ENCODE results near the gene VSTM4.

Gene VSTM4

DNA sequence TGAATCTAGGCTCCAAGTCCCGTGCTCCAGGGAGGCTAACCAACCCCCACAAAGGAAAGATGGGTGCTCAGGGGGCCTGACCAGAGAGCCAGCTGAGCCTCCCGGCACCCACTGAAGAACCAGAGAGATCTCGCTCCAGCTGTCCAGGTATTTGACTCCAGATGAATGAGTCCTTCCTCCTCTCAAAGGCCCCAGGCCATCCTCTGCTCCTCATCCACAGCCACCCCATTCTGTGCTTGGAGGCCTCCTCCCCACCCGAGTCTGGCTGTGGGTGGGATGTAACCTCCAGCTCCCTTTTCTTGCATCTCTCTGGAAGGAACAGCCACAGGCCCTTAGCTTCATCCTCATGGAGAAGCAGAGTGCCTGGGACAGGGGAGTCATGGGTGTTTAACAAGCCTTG lies 44.6 kb downstream of the VSTM4 start:
- DNase-seq (ENCODE audit: low read depth in 2 of 2): no peak

DNA sequence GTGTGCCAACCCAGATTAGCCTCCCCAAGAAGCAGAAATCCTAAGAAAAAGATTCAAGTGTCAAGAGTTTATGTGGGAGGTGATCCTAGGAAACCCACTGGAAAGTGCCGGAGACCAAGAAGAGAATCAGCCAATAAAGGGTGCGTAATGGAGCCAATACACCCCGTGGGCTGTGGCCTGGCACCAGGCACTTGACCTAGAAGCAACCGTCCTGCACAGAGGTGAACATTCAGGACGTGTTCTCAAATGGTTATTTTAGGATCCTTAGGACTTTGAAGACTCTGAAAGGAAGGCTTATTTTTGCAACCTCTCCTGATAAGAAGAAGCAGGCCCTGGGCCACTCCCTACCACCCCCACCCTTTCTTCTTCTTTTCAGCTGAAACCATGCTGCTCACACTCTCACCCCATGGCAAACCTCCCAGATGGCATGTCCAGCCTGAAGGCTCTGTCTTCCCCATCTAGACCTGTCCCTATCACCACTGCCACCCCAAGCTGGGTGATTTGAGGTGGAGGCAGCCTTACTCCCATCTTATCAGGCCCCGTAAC lies 46.6 kb downstream of the VSTM4 start:
- DNase-seq (ENCODE audit: low read depth in 2 of 2): no peak

DNA sequence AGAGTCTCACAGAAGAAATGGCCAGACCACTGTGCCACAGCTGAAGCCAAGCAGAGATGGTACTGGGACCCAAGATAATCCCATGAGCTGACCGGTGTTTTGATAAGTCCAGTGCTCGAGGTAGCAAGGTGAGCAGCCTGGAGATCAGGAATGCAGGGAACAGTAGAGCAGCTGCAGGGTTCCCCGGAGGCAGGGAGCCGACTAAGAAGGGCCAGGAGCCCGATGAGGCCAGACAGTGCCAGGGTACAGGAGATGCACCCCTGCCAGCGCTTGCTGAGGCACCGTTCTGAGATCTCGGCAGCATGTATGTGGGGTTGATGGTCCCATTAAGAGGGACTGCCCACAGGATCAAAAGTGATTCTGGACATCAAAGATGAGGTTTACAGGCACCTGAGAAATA lies 47.1 kb downstream of the VSTM4 start:
- no peak for DNase-seq (ENCODE audit: low read depth in 2 of 2)

DNA sequence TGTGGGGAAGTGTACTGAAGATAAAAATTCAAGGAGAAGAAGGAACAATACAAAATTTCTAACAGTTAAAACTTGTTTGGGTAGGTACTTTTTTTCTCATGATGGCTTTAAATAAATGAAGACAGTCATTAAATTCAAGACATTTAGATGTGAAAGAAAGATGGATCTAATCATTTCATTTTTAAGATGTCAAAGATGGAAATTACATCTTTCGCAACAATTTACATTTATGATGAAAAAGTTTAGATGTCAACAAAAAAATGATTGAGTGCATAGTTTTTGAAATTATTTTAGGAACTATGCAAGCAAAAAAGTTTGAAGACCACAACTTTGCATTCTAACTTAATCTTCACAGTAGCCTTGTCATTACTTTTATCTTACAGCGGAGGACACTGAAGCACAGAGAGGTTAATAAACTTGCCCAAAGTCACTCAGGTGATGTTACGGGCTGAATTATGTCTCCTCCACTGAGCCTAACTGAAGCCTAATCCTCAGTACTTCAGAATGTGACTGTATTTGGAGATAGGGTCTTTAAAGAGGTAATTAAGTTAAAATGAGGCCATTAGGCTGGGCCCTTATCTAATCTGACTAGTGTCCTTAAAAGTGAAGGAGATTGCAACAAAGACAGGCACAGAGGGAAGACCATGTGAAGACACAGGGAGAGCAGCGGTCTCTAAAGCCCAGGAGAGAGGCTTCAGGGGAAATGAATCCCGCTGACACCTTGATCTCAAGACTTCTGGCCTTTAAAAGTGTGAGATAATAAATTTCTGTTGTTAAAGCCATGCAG lies 48.2 kb downstream of the VSTM4 start:
- DNase-seq (ENCODE audit: low read depth in 2 of 2): no peak

DNA sequence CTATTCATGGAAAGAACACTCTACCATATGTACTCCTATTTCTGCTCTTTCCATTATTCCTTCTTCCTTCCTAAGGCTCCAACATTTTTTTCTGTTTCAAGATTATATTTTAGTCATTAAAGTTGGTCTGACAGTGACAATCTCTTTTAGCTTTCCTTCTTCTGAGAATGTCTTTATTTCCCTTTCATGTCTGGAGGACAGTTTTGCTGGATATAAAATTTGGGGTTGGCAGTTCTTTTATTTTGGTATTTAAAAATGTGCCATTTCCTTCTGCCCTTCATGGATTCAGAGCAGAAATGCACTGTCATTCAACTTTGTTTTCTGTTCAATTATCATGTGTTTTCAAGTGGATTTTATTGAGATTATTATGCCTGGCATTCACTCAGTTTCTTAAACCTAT lies 53.1 kb downstream of the VSTM4 start:
- no peak for DNase-seq (ENCODE audit: low read depth in 2 of 2)

DNA sequence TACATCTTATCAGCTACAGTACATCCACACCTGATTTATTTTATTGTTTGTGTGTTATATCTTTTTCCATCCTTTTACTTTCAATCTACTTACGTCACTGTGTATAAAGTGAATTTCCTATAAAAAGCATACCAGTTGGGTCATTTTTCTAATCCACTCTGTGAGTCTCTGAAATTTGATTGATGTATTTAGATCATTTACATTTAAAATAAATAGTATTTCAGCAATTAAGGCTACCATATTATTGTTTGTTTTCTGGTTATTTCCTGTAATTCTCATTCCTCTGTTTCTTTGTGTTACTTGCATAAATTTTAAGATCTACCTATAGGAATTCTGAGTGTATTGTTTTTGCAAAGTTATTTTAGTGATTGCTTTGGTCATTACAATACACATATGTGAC lies 53.7 kb downstream of the VSTM4 start:
- DNase-seq (ENCODE audit: low read depth in 2 of 2): no peak

DNA sequence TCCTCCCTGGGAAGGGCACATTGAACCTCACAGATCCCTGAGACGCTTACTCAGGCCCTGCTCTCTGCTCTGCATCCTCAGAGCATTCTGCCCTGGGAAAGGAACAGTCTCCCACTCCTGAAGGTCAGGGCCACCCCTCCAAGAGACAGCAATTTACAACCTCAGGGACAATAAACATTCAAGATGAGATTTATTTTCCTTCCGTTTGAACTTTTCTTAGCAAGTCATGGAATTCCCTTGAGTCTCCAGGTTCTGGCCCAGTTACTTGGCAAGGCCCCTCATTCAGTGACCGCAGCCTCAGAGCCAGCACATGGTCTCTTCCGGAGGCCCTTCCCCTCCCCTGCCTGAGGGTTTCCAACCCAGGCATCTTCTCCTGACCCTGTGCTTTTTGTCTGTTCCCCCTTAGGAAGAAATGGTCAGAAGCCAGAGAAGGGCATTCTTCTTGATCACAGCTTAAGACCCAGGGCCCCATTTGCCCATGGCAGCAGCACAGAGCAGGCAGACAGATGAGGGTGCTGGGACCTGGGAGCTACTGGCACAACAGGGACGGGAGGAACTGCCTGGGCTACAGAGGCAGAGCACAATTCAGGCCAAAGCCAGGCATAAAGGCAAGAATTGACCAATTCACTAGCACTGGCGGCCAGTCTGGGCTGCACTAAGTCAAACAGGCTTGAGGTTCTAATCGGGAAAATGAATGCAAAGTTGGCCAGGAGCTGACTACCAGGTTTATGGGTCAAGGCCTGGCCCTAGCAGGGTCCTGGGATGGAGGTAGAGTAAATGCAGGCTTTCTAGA lies 56.7 kb downstream of the VSTM4 start:
- no peak for DNase-seq (ENCODE audit: low read depth in 2 of 2)

DNA sequence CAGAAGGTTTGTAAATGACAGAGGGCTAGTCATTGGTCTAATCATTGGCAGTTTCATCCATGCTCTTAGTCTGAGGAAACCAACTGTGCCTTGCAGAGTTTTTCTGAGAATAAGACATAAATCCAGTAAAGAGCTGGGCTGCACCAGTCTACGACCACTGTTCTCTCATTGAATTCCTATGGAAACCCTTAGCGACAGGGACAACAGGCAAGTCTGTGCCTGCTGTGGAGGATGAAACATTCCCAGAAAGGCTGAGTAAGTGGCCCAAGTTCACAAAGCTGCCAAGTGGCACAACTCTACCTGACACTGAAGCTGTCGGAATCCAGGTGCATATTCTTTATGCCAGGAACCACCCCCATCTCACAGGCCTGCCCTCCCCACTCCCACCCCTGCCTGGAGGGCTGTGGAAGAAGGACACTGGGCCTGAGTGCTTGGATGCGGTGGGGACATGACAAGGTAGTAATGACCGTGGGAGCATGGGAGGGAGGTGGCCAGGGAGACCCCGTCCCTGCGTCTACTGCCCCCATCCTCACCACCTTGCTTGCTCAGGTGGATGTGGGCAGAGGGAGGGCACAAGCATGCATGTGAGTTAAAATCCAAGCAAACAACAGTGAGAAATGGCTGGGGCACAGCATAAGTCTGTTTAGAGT lies 58.0 kb downstream of the VSTM4 start:
- no peak for DNase-seq (ENCODE audit: low read depth in 2 of 2)

DNA sequence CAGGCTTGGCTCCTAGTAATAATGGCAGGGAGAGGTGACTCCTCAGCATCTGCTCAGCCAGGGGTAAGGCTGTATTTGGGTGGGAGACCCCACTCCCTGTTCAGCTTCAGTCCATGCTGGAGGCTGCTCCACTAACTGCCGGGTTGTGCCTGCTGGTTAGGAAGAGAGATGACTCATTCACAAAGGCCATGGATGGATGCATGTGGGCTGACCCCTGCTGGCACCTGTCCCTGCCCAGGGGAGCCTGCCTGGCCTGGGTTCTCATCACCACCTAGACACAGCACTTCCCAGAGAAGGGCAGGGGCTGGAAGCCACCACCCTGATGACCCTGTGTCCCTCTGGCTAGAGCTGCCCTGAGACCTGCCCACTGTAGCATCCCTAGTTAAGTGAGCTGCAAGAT lies 59.0 kb downstream of the VSTM4 start:
- DNase-seq (ENCODE audit: low read depth in 2 of 2): no peak

DNA sequence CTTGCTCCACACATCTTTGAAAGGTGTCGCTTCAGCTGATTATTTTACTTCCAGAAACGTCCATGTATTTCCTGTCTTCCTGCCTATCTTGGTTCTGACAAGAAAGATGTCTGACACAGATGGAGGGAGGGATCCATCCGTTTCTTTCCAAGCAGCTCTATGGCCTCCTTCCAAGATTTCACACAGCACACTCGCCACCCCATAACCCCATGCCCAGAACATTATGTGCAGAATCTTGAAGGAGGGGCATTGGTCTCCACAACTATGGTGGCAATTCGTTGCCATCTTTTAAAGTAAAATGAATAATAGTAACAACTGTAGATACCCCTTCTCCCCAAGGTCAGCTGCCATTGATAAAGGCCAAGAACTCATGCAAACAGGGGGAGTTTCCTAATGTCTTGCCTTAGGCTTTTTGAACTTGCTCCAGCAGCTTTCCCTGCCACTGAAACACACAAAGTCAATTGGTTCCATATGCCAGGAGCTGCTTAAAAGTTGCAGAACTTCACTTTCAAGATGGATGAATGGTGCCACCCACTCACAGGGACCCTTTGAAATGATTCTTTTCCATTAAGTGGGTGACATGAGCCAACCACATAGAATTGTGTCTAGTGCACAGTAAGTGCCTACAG lies 60.0 kb downstream of the VSTM4 start:
- DNase-seq (ENCODE audit: low read depth in 2 of 2): no peak

DNA sequence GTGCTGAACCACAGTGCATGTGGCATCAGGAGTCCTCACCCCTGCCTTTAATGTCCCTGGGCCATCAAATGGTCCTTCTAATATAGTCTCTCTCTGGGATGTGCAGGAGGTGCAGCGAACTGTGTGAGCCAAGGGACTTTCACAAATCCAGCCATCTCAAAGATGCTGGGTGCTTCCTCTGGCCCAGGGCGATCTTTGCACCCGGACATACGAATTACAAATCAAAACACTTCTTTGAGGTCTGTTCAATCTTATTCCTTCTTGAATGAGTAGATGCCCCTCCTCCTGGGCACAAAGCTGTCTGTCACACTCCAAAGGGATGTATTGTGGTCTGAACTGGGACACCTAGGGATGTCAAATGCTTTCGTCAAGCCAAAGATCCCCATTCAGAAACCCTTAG lies 60.6 kb downstream of the VSTM4 start:
- DNase-seq (ENCODE audit: low read depth in 2 of 2): no peak

DNA sequence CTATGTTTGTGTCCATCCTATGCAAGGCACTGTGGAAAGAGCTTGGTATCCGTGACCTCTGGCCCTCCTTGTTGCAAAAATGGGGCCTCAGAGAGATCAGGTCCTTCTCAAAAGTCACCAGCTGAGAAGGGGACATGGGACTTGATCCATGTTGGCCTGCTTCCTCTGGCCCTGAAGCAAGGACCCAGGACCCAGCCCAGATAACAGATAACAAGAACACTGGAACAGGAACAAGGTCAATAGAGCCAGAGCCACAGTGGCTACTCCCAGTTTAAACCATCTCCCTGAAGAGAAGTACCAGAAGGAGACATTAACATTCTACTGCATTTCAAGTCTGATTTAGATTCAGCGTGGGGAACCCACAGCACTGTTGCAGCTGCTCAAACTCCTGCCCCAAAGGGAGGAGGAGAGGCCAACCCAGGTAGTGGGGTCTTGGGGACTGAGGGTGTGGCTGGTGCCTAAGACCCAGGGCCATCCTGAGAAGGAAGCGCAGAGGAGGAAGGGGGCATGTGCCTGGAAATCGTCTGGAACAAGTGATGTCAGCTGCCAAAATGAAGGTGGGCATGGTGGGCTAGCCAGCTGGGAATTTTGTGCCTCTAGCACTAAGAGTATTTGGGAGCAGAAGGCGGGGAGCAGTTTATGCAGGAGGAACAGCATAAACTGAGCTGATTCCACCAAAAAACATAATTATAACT lies 61.2 kb downstream of the VSTM4 start:
- DNase-seq (ENCODE audit: low read depth in 2 of 2): no peak

DNA sequence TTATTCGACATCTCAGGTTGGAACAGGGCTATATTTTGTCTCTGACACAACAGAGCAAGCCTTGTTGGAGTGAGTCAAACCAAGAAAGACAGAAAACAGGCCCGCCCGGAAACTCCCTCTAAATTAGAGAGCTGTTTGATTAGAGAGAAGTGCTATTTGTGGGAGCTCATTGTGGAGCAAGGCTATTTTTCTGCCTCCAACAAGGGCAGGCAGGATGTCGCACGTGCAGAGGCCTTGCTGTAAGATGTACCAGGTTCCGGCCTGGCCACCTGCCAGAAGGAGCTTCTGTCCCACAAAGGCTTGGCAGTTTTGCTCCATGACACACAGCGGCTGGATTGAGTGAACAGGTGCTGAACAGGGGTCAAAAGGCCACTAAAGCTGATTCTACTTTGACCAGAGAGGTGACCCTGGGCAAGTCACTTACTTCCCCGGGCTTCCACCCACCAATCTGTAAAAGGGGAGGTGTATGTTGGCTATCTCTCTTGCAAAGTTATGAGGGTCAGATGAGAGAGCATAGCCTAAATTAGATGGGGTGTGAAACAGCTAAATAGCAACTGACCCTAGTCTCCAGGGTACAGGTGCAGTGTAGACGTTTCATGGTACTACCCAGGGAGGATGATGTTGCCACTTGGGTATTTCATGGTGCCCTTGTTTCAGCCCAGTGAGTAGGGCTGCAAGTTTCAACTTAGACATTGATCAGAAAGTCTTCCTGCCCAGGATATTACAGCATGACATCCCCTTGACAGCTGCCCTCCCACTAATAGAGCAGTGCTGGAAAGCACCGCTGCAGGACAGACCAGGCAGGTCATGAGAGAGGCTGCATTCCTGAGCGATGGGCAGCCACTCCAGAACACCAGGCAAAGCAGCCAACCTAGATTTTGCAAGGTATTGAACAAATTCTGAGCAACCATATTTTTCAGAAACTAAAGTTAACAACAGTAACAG lies 62.0 kb downstream of the VSTM4 start:
- no peak for DNase-seq (ENCODE audit: low read depth in 2 of 2)

DNA sequence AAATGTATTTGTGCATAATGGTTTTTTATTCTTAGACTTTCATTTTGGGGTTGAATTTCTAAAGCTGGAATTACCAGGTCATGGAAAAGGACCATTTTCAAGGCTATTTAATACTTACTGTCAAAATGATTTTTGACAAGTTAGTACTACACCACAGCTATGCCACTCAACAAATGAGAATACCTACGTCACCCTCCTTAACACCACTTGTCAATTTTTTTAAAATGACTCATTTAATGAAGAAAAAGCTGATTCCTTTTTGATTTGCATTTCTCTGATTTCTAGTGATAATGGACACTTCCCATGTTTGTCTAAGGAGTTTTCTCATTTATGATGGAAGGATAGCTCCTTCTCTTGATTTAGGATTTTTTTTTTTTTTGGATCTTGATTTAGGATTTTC lies 63.3 kb downstream of the VSTM4 start:
- DNase-seq (ENCODE audit: low read depth in 2 of 2): no peak

DNA sequence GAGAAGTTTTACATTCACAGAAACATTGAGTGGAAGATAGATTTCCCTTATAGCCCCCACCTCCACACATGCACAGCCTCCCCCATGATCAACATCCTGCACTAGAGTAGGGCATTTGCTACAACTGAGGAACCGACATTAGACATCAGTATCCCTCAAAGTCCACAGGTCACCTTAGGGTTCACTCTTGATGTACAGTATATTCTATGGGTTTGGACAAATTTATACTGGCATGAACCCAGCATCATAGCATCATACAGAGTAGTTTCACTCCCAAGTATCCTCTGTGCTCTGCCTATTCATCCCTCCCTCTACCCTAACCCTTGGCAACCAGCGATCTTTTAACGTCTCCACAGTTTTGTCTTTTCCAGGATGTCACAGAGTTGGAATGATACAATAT lies 64.4 kb downstream of the VSTM4 start:
- no peak for DNase-seq (ENCODE audit: low read depth in 2 of 2)

DNA sequence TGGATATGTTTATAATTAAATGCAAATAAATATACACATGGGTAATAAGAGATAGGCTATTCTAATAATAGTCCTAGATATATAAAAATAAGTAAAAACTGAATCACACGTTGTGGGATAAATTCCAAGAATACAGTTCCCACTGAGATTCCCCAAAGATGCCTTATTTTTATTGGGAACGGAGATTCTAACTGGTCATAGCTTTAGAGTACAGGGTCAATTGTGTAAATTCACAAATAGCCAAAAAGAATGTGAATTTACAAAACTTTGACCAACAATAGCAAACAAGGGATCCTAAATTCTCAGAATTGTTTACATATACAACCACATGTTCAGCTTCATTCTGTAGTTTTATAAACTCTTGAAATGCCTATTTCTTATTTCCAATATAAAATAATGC lies 65.0 kb downstream of the VSTM4 start:
- no peak for DNase-seq (ENCODE audit: low read depth in 2 of 2)

DNA sequence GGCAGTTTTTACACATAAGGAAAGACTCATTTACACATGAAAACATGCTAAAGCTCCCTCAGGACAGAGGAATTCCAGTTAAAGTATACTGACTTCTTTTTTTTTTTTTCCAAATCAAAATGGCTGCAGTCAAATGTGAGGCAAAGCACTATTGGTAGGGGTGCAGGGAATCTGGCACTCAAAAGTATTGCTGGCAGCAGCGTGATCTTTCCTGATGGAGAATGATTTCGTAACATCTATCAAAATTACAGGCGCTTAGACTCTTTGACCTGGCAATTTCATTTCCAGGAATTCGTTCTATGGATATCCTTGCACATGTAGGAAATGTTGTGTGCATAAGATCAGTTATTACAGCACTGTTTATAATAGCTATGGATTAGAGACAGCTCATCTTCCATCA lies 65.7 kb downstream of the VSTM4 start:
- DNase-seq (ENCODE audit: low read depth in 2 of 2): no peak

DNA sequence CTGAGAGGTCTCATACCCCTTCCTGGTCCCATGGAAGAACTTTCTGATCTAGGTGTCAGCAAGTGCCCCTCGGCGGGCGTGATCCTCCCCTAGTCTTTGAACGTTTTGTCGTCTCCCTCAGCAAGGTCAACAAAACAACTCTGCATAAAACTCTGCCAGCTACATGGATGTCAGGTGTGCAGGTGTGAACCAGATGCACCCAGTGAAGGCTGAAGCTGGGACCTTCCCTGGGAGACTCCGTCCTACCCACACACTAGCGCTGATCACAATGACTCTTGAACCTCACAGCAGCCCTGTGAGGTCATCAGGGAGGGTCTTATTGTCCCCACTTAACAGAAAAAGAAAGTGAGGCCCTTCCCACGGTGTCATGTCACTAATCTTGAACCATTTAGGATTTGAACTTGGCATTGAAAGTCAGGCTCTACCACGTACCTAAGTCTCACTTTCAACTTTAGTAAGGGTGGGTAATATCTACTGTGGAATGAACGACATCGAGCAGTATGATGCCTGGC lies 68.1 kb downstream of the VSTM4 start:
- DNase-seq (ENCODE audit: low read depth in 2 of 2): no peak

DNA sequence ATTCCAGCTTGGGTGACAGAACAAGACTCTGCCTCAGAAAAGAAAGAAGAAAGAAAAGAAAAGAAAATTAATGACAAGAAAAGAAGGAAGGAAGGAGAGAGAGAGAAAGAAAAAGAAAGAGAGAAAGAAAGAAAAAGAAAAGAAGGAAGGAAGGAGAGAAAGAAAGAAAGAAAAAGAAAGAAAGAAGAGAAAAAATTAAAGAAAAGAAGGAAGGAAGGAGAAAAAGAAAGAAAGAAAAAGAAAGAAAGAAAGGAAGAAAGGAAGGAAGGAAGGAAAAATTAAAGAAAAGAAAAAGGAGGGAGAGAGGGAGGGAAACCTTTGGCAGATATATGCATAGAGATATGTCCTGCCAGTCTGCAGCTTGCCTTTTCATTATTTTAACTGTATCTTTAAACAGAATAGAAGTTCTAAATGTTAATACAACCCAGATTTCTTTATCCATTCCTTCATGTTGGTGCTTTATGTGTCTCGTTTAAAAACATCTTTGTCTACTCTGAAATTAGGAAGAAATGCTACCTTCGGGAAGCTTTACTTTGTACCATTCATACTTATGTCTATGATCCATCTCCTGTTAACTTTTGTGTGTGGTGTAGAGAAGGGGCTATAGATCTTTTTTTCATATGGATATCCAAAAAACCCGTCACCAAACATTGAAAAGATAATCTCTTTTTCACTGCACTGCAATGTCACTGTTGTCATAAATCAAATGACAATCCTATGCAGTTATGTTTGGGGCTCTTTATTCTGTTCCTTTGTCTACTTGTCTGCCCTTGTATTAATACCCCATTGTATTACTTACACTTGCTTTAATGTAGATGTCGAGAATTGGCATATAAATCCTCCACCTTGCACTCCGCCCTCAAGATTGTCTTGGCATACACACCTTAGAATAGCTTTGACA lies 70.8 kb downstream of the VSTM4 start:
- no peak for DNase-seq (ENCODE audit: low read depth in 2 of 2)
